ENCODE results near the gene GIGYF2. TPM values are rescaled to one million over a fixed set of nuclear protein-coding genes. Genes with fewer than 3 reads are reported as not detected.

The GIGYF2 gene
- polyA plus RNA-seq, 1 experiment = 34.6 TPM

GRCh38 chr2:232865165-232865564 is 168.0 kb downstream of the GIGYF2 start:
- H3K4me3 ChIP-seq (ENCODE audit: low read depth, low read length) = no peak overlapping the region
- H3K9me3 ChIP-seq (ENCODE audit: control insufficient read depth, insufficient read depth, low read length) = no peaks in the 10 kb centered on the region
- POLR2A ChIA-PET = interaction anchor here (0.7 kb wide), 1 partner anchor 69 kb away, joined by 4 read pairs; no protein-coding TSS in a partner anchor
- no peak for DNase-seq (ENCODE audit: low read depth, low spot score)
- no peak for TF ChIP-seq CTCF (IDR thresholded peaks at IDR 0.05; ENCODE audit: low read depth, low read length)
- H3K27me3 ChIP-seq (ENCODE audit: control insufficient read depth, insufficient read depth, low read length) = no peaks in the 10 kb centered on the region
- H3K27ac ChIP-seq (ENCODE audit: low read depth, low read length) = no peak overlapping the region
- CTCF ChIA-PET = interaction anchor here (0.7 kb wide), 1 partner anchor 10 kb away, joined by 5 read pairs; no protein-coding TSS in a partner anchor

GRCh38 chr2:232866104-232866503 is 169.0 kb downstream of the GIGYF2 start:
- no peak overlapping the region for H3K4me3 ChIP-seq (ENCODE audit: low read depth, low read length)
- H3K9me3 ChIP-seq (ENCODE audit: control insufficient read depth, insufficient read depth, low read length) = no peaks in the 10 kb centered on the region
- no peak overlapping the region for H3K27ac ChIP-seq (ENCODE audit: low read depth, low read length)
- H3K27me3 ChIP-seq (ENCODE audit: control insufficient read depth, insufficient read depth, low read length) = no peaks in the 10 kb centered on the region
- no peak for TF ChIP-seq CTCF (IDR thresholded peaks at IDR 0.05; ENCODE audit: low read depth, low read length)
- no peak for DNase-seq (ENCODE audit: low read depth, low spot score)
- ChIA-PET POLR2A (interaction anchor here (0.7 kb wide), 1 partner anchor 68 kb away, joined by 4 read pairs; no protein-coding TSS in a partner anchor), CTCF (interaction anchor here (2.2 kb wide), 1 partner anchor 13 kb away, joined by 11 read pairs; no protein-coding TSS in a partner anchor)

GRCh38 chr2:232869138-232870017 is 172.2 kb downstream of the GIGYF2 start:
- no peak for TF ChIP-seq CTCF (IDR thresholded peaks at IDR 0.05; ENCODE audit: low read depth, low read length)
- no peak overlapping the region for H3K27ac ChIP-seq (ENCODE audit: low read depth, low read length)
- POLR2A ChIA-PET = no interaction called here
- H3K27me3 ChIP-seq (ENCODE audit: control insufficient read depth, insufficient read depth, low read length) = no peaks in the 10 kb centered on the region
- CTCF ChIA-PET = interaction anchor here (0.6 to 0.8 kb wide), 2 partner anchors 382 kb away, joined by 4 read pairs; partner anchors contain the start of gene ATG16L1
- H3K4me3 ChIP-seq (ENCODE audit: low read depth, low read length) = no peak overlapping the region
- DNase-seq (ENCODE audit: low read depth, low spot score) = no peak
- no peaks in the 10 kb centered on the region for H3K9me3 ChIP-seq (ENCODE audit: control insufficient read depth, insufficient read depth, low read length)

GRCh38 chr2:232870018-232870765 is 173.1 kb downstream of the GIGYF2 start, which contains the start of gene SNORC:
TSS of gene SNORC (plus strand) at chr2:232870264. CDS start at chr2:232870342, 78 bp downstream.
- H3K27ac ChIP-seq (ENCODE audit: low read depth, low read length) = no peak within 1 kb of the TSS
- H3K4me3 ChIP-seq (ENCODE audit: low read depth, low read length) = no peak within 1 kb of the TSS
- no peaks in the 10 kb centered on the region for H3K27me3 ChIP-seq (ENCODE audit: control insufficient read depth, insufficient read depth, low read length)
- CTCF ChIA-PET = interaction anchor here (0.6 to 1.4 kb wide), 3 partner anchors 183 to 382 kb away, joined by 3 to 4 read pairs (median 4); partner anchors contain the start of gene ATG16L1
- no peak for DNase-seq (ENCODE audit: low read depth, low spot score)
- POLR2A ChIA-PET = no interaction called here
- H3K9me3 ChIP-seq (ENCODE audit: control insufficient read depth, insufficient read depth, low read length) = no peaks in the 10 kb centered on the region
- TF ChIP-seq CTCF (IDR thresholded peaks at IDR 0.05; ENCODE audit: low read depth, low read length) = no peak

All from AG04450 (cell line).